ENCODE measurements around the gene TDRD10.

DNA sequence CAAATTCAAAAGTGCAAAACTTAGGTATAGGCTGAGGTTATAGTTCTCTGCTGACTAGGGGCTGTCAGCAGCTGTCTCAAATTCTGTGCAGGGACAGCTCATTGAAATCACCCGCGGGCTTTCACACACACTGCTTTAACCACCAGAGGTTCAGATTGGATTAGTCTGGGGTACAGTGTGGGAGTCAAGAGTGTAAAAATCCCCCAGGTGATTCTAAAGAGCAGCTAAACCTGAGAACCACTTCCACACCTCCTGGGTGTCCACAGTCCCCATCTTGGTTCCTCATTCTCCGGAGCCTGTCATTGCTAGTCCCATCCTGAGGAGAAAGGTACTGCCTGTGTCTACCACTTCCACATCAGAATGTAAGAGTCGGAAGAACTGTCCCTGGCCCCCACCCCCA, 9.9 kb upstream of the TDRD10 start:
- TF ChIP-seq ZFP30 (CRISPR knock-in tag; IDR thresholded peaks at IDR 0.05) (no peak), ARNTL (CRISPR knock-in tag; IDR thresholded peaks at IDR 0.05; ENCODE audit: borderline replicate concordance, low read depth) (no peak), ZC3H10 (CRISPR knock-in tag; IDR thresholded peaks at IDR 0.05) (no peak), CSDC2 (CRISPR knock-in tag; IDR thresholded peaks at IDR 0.05) (no peak), TCF4 (CRISPR knock-in tag; IDR thresholded peaks at IDR 0.05; ENCODE audit: borderline replicate concordance) (no peak), RARB (CRISPR knock-in tag; IDR thresholded peaks at IDR 0.05) (no peak)
- TF ChIP-seq, protein P1, sequence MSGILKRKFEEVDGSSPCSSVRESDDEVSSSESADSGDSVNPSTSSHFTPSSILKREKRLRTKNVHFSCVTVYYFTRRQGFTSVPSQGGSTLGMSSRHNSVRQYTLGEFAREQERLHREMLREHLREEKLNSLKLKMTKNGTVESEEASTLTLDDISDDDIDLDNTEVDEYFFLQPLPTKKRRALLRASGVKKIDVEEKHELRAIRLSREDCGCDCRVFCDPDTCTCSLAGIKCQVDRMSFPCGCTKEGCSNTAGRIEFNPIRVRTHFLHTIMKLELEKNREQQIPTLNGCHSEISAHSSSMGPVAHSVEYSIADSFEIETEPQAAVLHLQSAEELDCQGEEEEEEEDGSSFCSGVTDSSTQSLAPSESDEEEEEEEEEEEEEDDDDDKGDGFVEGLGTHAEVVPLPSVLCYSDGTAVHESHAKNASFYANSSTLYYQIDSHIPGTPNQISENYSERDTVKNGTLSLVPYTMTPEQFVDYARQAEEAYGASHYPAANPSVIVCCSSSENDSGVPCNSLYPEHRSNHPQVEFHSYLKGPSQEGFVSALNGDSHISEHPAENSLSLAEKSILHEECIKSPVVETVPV (CRISPR knock-in tag; IDR thresholded peaks at IDR 0.05): no peak
- TF ChIP-seq, protein P2, sequence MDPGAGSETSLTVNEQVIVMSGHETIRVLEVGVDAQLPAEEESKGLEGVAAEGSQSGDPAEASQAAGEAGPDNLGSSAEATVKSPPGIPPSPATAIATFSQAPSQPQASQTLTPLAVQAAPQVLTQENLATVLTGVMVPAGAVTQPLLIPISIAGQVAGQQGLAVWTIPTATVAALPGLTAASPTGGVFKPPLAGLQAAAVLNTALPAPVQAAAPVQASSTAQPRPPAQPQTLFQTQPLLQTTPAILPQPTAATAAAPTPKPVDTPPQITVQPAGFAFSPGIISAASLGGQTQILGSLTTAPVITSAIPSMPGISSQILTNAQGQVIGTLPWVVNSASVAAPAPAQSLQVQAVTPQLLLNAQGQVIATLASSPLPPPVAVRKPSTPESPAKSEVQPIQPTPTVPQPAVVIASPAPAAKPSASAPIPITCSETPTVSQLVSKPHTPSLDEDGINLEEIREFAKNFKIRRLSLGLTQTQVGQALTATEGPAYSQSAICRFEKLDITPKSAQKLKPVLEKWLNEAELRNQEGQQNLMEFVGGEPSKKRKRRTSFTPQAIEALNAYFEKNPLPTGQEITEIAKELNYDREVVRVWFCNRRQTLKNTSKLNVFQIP (CRISPR knock-in tag; IDR thresholded peaks at IDR 0.05; ENCODE audit: borderline replicate concordance, low read depth): no peak

Measured in SK-N-SH treated with all-trans-retinoic acid at 6 μM for 48 hours (cell line).